Measurements from ENCODE around the gene LHX3.

LHX3 gene

DNA sequence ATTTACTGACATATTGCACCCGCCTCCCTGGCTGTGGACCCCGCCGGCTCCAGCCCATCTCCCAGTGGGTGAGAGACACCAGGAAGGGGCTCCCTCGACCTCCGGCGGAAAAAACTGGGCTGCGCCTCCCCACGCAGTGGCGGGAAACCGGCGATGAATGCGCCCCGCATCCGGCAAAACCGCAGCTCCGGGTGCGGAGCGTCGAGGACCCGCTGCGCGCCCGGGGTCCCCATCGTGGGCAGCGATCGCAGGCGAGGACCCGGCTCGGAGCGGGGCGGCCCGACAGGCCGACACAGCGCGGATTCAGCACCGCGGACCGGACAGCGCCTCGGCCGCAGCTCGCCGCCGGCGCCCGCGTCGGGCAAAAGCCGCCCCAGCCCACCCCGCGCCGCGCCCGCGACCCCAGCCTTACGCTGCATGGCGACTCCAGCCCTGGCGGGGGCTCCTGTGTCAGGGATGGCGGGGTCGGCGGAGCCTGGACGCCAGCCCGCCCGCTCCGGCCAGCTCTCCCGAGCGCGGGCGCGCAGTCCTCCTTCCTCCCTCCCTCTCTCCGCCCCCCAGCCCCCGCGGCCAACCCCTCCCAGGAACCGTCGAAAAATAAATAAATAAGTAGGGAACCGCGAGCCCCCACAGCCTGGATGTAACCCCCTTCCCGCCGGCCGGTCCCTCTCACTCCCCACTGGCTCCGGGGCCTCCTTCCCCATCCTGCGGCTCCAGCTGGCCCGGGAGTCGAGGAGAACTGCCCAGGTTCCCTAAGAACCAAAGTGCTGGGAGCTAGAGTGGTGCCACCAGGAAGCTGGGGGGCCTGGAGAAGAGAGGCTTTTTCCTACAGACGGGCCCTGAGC lies 3.1 kb downstream of the LHX3 start:
- H3K9me3 ChIP-seq (ENCODE audit: control insufficient read depth, low read length), result no peaks in the 10 kb centered on the region
- H3K27me3 ChIP-seq (replicated peaks; ENCODE audit: control insufficient read depth, insufficient read depth, low read length), result peaks cover 46% of the 10 kb centered on the region
- H3K4me3 ChIP-seq (ENCODE audit: low read length), result no peak overlapping the region
- H3K4me1 ChIP-seq (ENCODE audit: control insufficient read depth, insufficient read depth, low read length), result no peaks in the 10 kb centered on the region
- H3K36me3 ChIP-seq (ENCODE audit: control insufficient read depth, insufficient read depth, low read length, severe bottlenecking), result no peaks in the 10 kb centered on the region
- peak; percentile 60 for DNase-seq (ENCODE audit: low read depth)
- H3K9ac ChIP-seq (ENCODE audit: low read length), result no peak overlapping the region

DNA sequence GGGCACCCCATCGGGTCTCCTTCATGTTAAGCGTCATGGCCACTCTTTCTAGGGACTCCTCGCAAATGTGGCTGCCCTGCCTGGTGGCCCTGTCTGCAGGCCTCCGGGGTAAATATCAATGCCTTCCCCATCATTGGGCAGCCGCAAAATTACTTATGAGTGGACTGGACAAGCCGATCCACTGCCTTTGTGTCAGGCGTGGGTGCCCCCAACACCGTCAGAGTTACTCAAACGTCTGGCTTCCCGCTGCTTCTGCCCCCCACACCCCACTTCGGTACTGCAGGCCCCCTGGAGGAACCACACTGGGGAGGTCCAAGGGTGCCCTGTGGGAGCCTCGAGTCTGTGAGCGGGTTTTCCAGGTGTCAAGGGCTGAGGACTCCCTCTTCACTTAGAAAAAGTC lies 3.8 kb downstream of the LHX3 start:
- DNase-seq (ENCODE audit: low read depth), result no peak
- no peaks in the 10 kb centered on the region for H3K4me1 ChIP-seq (ENCODE audit: control insufficient read depth, insufficient read depth, low read length)
- peaks cover 53% of the 10 kb centered on the region for H3K27me3 ChIP-seq (replicated peaks; ENCODE audit: control insufficient read depth, insufficient read depth, low read length)
- H3K9me3 ChIP-seq (ENCODE audit: control insufficient read depth, low read length), result no peaks in the 10 kb centered on the region
- no peaks in the 10 kb centered on the region for H3K36me3 ChIP-seq (ENCODE audit: control insufficient read depth, insufficient read depth, low read length, severe bottlenecking)
- H3K4me3 ChIP-seq (ENCODE audit: low read length), result no peak overlapping the region
- H3K9ac ChIP-seq (ENCODE audit: low read length), result no peak overlapping the region

DNA sequence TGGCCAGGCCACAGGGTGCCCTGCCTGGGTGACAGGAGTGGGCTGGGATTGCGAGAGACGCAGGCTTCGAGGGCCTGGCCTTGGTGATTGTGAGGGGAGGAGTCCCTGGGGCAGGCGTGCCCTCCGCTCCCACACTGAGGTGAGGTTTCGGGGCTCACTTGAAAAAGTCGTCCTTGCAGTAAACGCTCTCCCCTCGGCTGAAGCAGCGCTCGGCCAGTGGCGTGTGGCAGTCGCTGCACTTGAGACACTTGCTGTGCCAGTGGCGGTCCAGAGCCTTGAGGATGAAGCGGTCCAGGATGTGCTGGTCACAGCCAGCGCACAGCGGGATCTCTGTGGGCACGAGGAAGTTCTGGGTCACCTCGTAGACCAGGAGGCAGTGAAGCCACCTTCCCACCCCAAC lies 4.5 kb downstream of the LHX3 start:
- no peak for DNase-seq (ENCODE audit: low read depth)
- no peak overlapping the region for H3K9ac ChIP-seq (ENCODE audit: low read length)
- H3K9me3 ChIP-seq (ENCODE audit: control insufficient read depth, low read length), result no peaks in the 10 kb centered on the region
- H3K4me1 ChIP-seq (ENCODE audit: control insufficient read depth, insufficient read depth, low read length), result no peaks in the 10 kb centered on the region
- H3K27me3 ChIP-seq (replicated peaks; ENCODE audit: control insufficient read depth, insufficient read depth, low read length), result peaks cover 57% of the 10 kb centered on the region
- H3K4me3 ChIP-seq (ENCODE audit: low read length), result no peak overlapping the region
- no peaks in the 10 kb centered on the region for H3K36me3 ChIP-seq (ENCODE audit: control insufficient read depth, insufficient read depth, low read length, severe bottlenecking)

DNA sequence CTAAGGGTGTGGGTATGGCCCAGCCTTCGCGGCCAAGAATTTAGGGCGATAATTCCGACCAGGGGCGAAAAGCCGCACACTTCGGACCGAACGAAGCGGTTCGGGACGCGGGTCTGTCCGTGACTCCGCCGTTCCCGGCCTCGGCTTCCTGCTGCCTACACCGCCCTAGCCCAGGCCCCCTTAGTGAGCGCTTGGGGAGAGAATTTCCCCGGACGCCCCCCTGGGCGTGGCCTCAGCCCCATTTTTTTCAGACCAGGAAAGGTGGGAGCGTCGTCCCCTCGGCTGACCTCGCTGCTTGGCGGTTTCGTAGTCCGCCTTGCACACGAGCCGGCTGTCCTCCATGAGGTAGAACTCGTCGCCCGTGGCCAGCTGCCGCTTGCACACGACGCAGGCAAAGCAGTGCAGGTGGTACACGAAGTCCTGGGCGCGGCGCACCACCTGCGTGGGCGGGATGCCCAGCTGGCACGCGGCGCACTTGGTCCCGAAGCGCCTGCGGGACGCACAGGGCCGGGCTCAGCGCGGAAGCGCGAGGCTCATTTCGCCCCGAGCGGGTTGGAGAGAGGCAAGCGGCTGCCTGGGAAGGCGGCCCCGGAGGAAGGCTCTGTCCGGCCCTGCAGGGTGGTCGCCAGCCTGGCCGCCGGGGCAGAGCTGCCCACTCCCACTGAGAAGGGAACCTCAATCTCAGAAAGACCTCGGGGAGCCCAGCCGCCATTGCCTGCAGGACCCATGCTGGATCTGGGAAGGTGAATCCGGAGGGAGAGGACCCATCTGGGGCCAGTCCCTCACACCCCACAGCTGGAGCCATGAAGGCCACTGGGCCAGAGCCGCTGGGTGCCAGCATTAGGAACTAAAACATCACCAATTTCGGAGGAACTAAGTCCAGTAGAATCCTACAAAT lies 5.3 kb downstream of the LHX3 start:
- Histone ChIP-seq H3K36me3 (ENCODE audit: control insufficient read depth, insufficient read depth, low read length, severe bottlenecking) (no peaks in the 10 kb centered on the region), H3K9me3 (ENCODE audit: control insufficient read depth, low read length) (no peaks in the 10 kb centered on the region), H3K9ac (ENCODE audit: low read length) (no peak overlapping the region), H3K4me1 (ENCODE audit: control insufficient read depth, insufficient read depth, low read length) (no peaks in the 10 kb centered on the region), H3K27me3 (replicated peaks; ENCODE audit: control insufficient read depth, insufficient read depth, low read length) (peaks cover 62% of the 10 kb centered on the region), H3K4me3 (ENCODE audit: low read length) (no peak overlapping the region)
- no peak for DNase-seq (ENCODE audit: low read depth)

DNA sequence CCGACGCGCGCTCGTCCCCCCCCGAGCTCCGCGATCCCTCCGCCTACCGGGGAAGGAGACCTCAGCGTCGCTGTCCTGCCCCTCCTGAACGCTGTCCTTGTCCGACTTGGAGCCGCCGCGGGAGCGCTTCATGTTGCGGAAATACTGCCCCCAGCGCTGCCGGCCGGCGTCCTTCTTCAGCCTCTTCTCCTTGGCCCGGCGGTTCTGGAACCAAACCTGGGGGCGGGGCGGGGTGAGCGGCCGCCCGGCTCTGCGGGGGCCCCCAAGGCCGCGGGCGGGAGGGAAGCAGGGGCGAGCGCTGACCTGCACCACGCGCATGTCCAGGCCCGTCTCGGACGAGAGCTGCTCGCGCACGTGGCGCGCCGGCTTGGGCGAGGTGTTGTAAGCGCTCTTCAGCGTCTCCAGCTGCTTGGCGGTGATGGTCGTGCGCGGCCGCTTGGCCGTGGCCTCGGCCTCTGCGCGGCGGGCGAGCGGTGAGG lies 6.3 kb downstream of the LHX3 start:
- DNase-seq (ENCODE audit: low read depth), result peak; percentile 34

DNA sequence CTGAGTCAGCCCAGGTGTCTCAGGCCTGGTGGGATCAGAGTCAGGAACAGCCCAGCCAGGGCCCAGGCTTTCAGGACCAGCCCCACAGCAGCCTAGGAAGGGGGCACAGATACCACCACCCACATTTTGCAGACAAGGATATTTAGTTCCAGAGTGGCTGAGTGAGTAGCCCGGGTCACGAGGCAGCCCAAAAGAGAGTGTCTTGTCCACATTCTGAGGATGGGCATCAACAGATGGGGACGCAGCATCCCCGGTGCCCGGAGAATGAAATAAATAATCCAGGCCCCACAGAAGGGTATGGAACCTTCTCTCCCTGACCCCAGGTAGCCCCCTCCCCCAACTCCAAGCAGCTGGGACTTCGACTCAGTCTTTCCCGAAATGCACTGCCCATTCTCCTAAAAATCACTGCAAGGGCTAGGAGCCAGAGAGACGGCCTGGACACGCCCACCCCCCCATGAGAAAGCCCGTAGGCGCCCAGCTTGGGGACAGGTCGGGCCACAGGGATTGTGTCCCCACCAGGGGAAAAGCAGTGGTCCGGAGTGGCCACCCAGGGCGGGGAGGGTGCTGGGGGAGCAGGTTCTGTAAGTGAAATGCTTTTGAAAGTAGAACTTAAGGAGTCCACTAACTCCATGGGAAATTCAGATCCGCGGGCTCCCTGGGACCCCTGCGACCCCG lies 6.9 kb downstream of the LHX3 start:
- no peak for DNase-seq (ENCODE audit: low read depth)
- H3K9me3 ChIP-seq (ENCODE audit: control insufficient read depth, low read length), result no peaks in the 10 kb centered on the region
- no peak overlapping the region for H3K4me3 ChIP-seq (ENCODE audit: low read length)
- H3K4me1 ChIP-seq (ENCODE audit: control insufficient read depth, insufficient read depth, low read length), result no peaks in the 10 kb centered on the region
- H3K9ac ChIP-seq (ENCODE audit: low read length), result no peak overlapping the region
- peaks cover 51% of the 10 kb centered on the region for H3K27me3 ChIP-seq (replicated peaks; ENCODE audit: control insufficient read depth, insufficient read depth, low read length)
- H3K36me3 ChIP-seq (ENCODE audit: control insufficient read depth, insufficient read depth, low read length, severe bottlenecking), result no peaks in the 10 kb centered on the region

More for the DNA sequence above, 6.3 kb downstream of the LHX3 start:
- Histone ChIP-seq H3K36me3 (ENCODE audit: control insufficient read depth, insufficient read depth, low read length, severe bottlenecking) (no peaks in the 10 kb centered on the region), H3K9ac (ENCODE audit: low read length) (no peak overlapping the region), H3K27me3 (replicated peaks; ENCODE audit: control insufficient read depth, insufficient read depth, low read length) (peaks cover 52% of the 10 kb centered on the region), H3K4me1 (ENCODE audit: control insufficient read depth, insufficient read depth, low read length) (no peaks in the 10 kb centered on the region), H3K9me3 (ENCODE audit: control insufficient read depth, low read length) (no peaks in the 10 kb centered on the region), H3K4me3 (ENCODE audit: low read length) (no peak overlapping the region)

DNA sequence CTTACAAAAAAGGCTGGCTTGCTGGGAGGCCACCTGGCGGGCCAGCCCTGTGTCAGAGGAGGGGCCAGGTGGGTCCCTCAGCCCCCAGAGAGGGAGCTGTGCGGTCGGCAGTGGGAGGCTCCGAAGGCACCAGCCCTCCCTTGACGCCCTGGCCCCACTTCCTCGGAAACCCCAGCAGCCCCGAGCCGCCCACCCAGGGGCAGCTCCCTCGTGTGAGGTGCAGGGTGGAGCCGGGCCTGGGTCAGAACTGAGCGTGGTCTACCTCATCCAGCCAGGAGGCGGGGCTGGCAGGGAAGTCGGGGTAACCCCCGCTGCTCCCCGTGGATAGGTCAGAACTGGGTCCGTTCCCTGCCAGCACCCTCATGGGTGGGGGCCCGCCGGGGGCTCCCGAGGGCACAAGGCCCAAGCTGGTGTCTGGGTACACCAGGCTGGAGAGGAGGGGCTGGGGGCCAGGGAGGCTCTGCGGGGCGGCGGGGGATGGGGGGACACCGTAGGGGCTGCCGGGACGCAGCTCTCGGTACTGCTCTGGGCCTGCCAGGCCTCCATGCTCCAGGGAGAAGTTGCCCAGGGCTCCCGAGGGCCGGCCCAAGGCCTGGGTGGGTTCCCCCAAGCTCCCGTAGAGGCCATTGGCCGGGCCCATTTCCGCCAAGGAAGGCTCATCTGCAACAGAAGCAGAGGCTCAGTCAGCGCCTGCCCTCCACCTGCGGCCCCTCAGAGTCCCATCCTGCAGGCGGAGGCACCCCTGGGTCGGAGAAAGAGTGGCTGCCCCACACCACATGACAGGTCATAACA lies 7.6 kb downstream of the LHX3 start:
- no peak for DNase-seq (ENCODE audit: low read depth)
- Histone ChIP-seq H3K4me3 (ENCODE audit: low read length) (no peak overlapping the region), H3K9ac (ENCODE audit: low read length) (no peak overlapping the region), H3K4me1 (ENCODE audit: control insufficient read depth, insufficient read depth, low read length) (no peaks in the 10 kb centered on the region), H3K9me3 (ENCODE audit: control insufficient read depth, low read length) (no peaks in the 10 kb centered on the region), H3K36me3 (ENCODE audit: control insufficient read depth, insufficient read depth, low read length, severe bottlenecking) (no peaks in the 10 kb centered on the region), H3K27me3 (replicated peaks; ENCODE audit: control insufficient read depth, insufficient read depth, low read length) (peaks cover 55% of the 10 kb centered on the region)

DNA sequence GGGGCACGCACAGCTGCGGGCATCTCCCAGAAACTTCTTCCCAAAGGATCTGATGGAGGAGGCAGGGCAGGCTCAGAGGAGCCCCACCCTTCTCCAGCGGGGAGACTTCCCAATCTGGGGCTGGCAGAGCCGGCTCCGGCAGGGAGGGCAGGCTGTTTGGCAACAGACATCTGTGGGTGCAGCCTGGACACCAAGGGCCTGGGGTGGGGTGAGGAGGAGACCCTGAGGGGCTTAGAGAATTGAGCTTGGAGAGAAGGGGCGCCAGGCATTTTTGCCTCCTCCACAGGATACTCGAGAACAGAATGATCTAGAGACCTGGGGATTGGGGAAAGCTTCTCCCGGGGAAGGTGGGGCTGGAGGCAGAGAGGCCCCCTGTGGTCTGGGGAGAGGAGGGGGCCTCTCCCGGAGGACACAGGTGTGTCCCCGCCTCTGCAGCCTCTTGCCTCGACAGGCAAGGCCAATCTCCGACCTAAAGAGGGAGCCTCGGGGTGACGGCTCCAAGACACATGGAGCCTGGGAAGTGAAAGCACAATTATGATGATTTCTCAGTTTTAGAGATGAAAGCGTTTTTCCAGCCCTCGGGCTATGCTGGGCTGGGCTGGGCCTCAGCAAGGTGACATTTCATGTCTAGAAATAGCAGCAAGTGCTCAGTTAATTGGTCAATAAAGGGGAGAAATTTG lies 8.4 kb downstream of the LHX3 start:
- no peak overlapping the region for H3K4me3 ChIP-seq (ENCODE audit: low read length)
- H3K36me3 ChIP-seq (ENCODE audit: control insufficient read depth, insufficient read depth, low read length, severe bottlenecking), result no peaks in the 10 kb centered on the region
- H3K27me3 ChIP-seq (replicated peaks; ENCODE audit: control insufficient read depth, insufficient read depth, low read length), result peaks cover 63% of the 10 kb centered on the region
- no peaks in the 10 kb centered on the region for H3K9me3 ChIP-seq (ENCODE audit: control insufficient read depth, low read length)
- H3K9ac ChIP-seq (ENCODE audit: low read length), result no peak overlapping the region
- no peaks in the 10 kb centered on the region for H3K4me1 ChIP-seq (ENCODE audit: control insufficient read depth, insufficient read depth, low read length)
- DNase-seq (ENCODE audit: low read depth), result no peak

DNA sequence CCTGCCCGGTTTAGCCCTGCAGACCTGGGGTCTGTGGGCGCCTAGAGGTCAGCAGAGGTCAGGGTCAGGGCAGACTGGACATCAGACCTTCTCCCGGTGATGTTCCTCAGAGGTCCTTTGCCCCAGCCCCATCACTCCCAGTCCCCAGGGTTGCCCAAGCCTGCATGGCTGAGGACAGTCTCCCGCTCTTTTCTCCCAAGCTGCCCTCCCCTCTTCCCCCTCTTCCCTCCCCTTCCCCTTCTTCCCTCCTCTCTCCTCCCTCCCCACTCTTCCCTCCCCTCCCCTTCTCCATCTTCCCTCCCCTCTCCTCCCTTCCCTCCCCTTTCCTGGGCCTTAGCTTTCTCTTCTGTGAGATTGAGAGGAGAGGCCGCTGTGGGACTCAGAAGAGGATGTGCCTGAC lies 10.4 kb downstream of the LHX3 start:
- no peaks in the 10 kb centered on the region for H3K4me1 ChIP-seq (ENCODE audit: control insufficient read depth, insufficient read depth, low read length)
- no peaks in the 10 kb centered on the region for H3K9me3 ChIP-seq (ENCODE audit: control insufficient read depth, low read length)
- no peaks in the 10 kb centered on the region for H3K36me3 ChIP-seq (ENCODE audit: control insufficient read depth, insufficient read depth, low read length, severe bottlenecking)
- no peak overlapping the region for H3K9ac ChIP-seq (ENCODE audit: low read length)
- no peak for DNase-seq (ENCODE audit: low read depth)
- no peak overlapping the region for H3K4me3 ChIP-seq (ENCODE audit: low read length)
- peaks cover 58% of the 10 kb centered on the region for H3K27me3 ChIP-seq (replicated peaks; ENCODE audit: control insufficient read depth, insufficient read depth, low read length)

DNA sequence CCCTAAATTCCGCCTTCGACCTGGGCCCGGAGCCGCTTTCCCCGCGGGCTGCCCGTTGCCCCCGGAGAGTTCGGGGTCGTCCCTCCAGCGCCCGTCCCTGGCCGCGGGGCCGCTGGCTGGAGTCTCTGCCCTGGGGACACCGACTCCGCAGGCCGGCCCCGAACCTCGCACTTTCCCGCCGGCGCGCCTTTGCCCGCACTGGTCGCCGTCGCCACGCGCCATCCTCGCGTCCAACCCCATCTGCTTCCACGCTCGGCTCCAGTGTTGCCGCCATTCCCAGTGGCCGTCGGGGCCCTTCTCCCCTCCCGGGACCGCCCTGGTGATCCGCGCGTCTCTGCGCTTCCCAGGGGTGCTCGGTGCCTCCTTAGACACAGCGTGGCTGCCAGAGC lies 11.0 kb downstream of the LHX3 start:
- no peaks in the 10 kb centered on the region for H3K4me1 ChIP-seq (ENCODE audit: control insufficient read depth, insufficient read depth, low read length)
- no peak overlapping the region for H3K4me3 ChIP-seq (ENCODE audit: low read length)
- DNase-seq (ENCODE audit: low read depth), result no peak

More for the DNA sequence above, 11.0 kb downstream of the LHX3 start:
- Histone ChIP-seq H3K36me3 (ENCODE audit: control insufficient read depth, insufficient read depth, low read length, severe bottlenecking) (no peaks in the 10 kb centered on the region), H3K9ac (ENCODE audit: low read length) (no peak overlapping the region), H3K27me3 (replicated peaks; ENCODE audit: control insufficient read depth, insufficient read depth, low read length) (peaks cover 54% of the 10 kb centered on the region), H3K9me3 (ENCODE audit: control insufficient read depth, low read length) (no peaks in the 10 kb centered on the region)

Measured in adipocyte (in vitro differentiated cells).